ENCODE measurements around the gene SF3B1. TPM values are rescaled to one million over a fixed set of nuclear protein-coding genes. Genes with fewer than 3 reads are reported as not detected.

Gene SF3B1
- total RNA-seq, 2 donors from 2014 or later: 361 to 396 TPM

- intact Hi-C loops (cut with DNase I): no loop called here
- Histone ChIP-seq H3K27me3 (no peaks in the 10 kb centered on the region), H3K9me3 (no peaks in the 10 kb centered on the region), H3K36me3 (replicated peaks in 1 of 2; ENCODE audit: insufficient read depth in 1 of 2, low read depth in 2 of 2) (peaks cover 23 to 43% of the 10 kb centered on the region in 2 donors), H3K4me1 (no peaks in the 10 kb centered on the region), H3K4me3 (no peak overlapping the region), H3K27ac (no peak overlapping the region)
- WGBS, 2 donors: 91 to 96% methylated on average over 5 of the region's 5 CpGs
- TF ChIP-seq POLR2A (IDR thresholded peaks at IDR 0.05): no peak
- no peak for TF ChIP-seq CTCF (IDR thresholded peaks at IDR 0.05)
- ATAC-seq (no peak), DNase-seq (no peak)
These were observed 37.3 kb upstream of the SF3B1 start for GRCh38 chr2:197472166-197472565.

GRCh38 chr2:197464175-197464574 is 29.3 kb upstream of the SF3B1 start:
- Histone ChIP-seq H3K27me3 (no peaks in the 10 kb centered on the region), H3K4me1 (peaks cover 3% of the 10 kb centered on the region), H3K9me3 (no peaks in the 10 kb centered on the region), H3K27ac (no peak overlapping the region), H3K36me3 (replicated peaks in 1 of 2; ENCODE audit: insufficient read depth in 1 of 2, low read depth in 2 of 2) (peaks cover 1 to 33% of the 10 kb centered on the region in 2 donors), H3K4me3 (no peak overlapping the region)
- intact Hi-C loops (cut with DNase I): no loop called here
- TF ChIP-seq CTCF (IDR thresholded peaks at IDR 0.05) (no peak), POLR2A (IDR thresholded peaks at IDR 0.05) (no peak)
- ATAC-seq: no peak
- 58 to 77% methylated on average over 1 of the region's 1 CpG for WGBS, 2 donors
- no peak for DNase-seq

- WGBS, 2 donors: 84 to 96% methylated on average over 2 of the region's 2 CpGs
- Histone ChIP-seq H3K27ac (no peak overlapping the region), H3K4me1 (peaks cover 13% of the 10 kb centered on the region), H3K4me3 (no peak overlapping the region), H3K36me3 (replicated peaks in 1 of 2; ENCODE audit: insufficient read depth in 1 of 2, low read depth in 2 of 2) (peaks cover 0 to 21% of the 10 kb centered on the region in 2 donors), H3K9me3 (no peaks in the 10 kb centered on the region), H3K27me3 (no peaks in the 10 kb centered on the region)
- intact Hi-C loops (cut with DNase I): no loop called here
- no peak for DNase-seq
- TF ChIP-seq POLR2A (IDR thresholded peaks at IDR 0.05) (no peak), CTCF (IDR thresholded peaks at IDR 0.05) (no peak)
- no peak for ATAC-seq
These were observed 26.2 kb upstream of the SF3B1 start for GRCh38 chr2:197461057-197461456.

- no peak for TF ChIP-seq CTCF (IDR thresholded peaks at IDR 0.05)
- no peak for TF ChIP-seq POLR2A (IDR thresholded peaks at IDR 0.05)
- ATAC-seq (no peak), DNase-seq (no peak)
- H3K4me1 ChIP-seq: peaks cover 13% of the 10 kb centered on the region
- WGBS, 2 donors: 69 to 77% methylated on average over 4 of the region's 4 CpGs
- no peaks in the 10 kb centered on the region for H3K27me3 ChIP-seq
- H3K36me3 ChIP-seq (replicated peaks in 1 of 2; ENCODE audit: insufficient read depth in 1 of 2, low read depth in 2 of 2): peaks cover 0 to 17% of the 10 kb centered on the region in 2 donors
- no peak overlapping the region for H3K4me3 ChIP-seq
- intact Hi-C loops (cut with DNase I): no loop called here
- no peak overlapping the region for H3K27ac ChIP-seq
- H3K9me3 ChIP-seq: no peaks in the 10 kb centered on the region
These were observed 25.8 kb upstream of the SF3B1 start for GRCh38 chr2:197460649-197461048.

- intact Hi-C loops (cut with DNase I): no loop called here
- Histone ChIP-seq H3K36me3 (replicated peaks in 1 of 2; ENCODE audit: insufficient read depth in 1 of 2, low read depth in 2 of 2) (peaks cover 0 to under 1% of the 10 kb centered on the region in 2 donors), H3K4me1 (peaks cover 30% of the 10 kb centered on the region), H3K27me3 (no peaks in the 10 kb centered on the region), H3K27ac (no peak overlapping the region), H3K9me3 (no peaks in the 10 kb centered on the region), H3K4me3 (no peak overlapping the region)
- DNase-seq (no peak), ATAC-seq (no peak)
- WGBS, 2 donors: 94 to 100% methylated on average over 1 of the region's 1 CpG
- TF ChIP-seq POLR2A (IDR thresholded peaks at IDR 0.05) (no peak), CTCF (IDR thresholded peaks at IDR 0.05) (no peak)
These were observed 20.6 kb upstream of the SF3B1 start for GRCh38 chr2:197455428-197455827.
